ENCODE measurements around the gene NMNAT3. TPM values are rescaled to one million over a fixed set of nuclear protein-coding genes. Genes with fewer than 3 reads are reported as not detected.

NMNAT3 gene
- total RNA-seq, 1 donor from 2014 or later: 2.0 TPM

DNA sequence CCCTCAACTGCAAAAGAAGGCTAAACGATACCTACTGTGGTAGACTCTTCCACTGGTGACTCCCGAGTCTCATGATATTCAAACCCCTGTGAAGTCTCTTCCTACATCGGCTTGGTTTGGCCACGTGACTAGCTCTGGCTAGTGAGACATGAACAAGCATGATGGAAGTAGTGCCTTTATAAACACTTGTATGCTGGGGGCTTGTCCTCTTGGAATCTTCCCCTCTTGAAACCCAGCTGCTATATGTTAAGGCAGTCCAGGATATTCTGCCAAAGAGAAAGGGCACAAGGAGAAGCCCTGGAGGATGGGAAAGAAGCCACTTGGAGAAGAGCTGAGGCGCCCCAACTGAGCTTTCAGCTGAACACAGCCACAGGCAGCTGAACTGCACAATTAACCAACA lies 154.6 kb downstream of the NMNAT3 start:
- H3K27ac Mint-ChIP-seq (ENCODE audit: unreplicated experiment): no peak overlapping the region
- no peaks in the 10 kb centered on the region for H3K27me3 Mint-ChIP-seq (ENCODE audit: low read depth)
- no peak overlapping the region for H3K4me3 Mint-ChIP-seq (ENCODE audit: unreplicated experiment)
- H3K9me3 Mint-ChIP-seq (ENCODE audit: low read depth): no peaks in the 10 kb centered on the region
- DNase-seq (ENCODE audit: low spot score): no peak
- TF ChIP-seq, protein P1, sequence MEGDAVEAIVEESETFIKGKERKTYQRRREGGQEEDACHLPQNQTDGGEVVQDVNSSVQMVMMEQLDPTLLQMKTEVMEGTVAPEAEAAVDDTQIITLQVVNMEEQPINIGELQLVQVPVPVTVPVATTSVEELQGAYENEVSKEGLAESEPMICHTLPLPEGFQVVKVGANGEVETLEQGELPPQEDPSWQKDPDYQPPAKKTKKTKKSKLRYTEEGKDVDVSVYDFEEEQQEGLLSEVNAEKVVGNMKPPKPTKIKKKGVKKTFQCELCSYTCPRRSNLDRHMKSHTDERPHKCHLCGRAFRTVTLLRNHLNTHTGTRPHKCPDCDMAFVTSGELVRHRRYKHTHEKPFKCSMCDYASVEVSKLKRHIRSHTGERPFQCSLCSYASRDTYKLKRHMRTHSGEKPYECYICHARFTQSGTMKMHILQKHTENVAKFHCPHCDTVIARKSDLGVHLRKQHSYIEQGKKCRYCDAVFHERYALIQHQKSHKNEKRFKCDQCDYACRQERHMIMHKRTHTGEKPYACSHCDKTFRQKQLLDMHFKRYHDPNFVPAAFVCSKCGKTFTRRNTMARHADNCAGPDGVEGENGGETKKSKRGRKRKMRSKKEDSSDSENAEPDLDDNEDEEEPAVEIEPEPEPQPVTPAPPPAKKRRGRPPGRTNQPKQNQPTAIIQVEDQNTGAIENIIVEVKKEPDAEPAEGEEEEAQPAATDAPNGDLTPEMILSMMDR (IDR thresholded peaks at IDR 0.05): no peak
- peaks cover 4% of the 10 kb centered on the region for H3K36me3 Mint-ChIP-seq (ENCODE audit: low read depth)
- H3K4me1 Mint-ChIP-seq (ENCODE audit: low read depth): no peaks in the 10 kb centered on the region

DNA sequence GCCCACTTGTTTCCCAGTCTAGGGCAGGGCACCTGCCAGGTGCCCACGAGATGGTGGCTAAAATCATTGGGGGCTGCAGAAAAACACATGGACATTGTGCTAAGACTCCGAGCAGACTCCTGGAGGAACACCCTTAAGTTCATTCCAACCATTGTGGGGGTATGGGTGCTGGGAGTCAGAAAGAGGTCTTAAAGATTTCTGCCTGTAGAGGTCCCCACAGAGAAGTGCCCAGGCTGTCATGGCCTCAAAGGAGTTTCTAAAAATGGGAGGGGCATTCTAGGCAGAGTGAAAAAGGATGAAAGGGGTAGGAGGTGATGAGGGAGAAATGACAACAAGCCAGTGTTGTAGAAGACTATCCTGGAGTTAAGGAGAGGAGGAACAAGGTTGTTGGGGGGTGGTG lies 155.4 kb downstream of the NMNAT3 start:
- Mint-ChIP-seq H3K27ac (ENCODE audit: unreplicated experiment) (no peak overlapping the region), H3K4me3 (ENCODE audit: unreplicated experiment) (no peak overlapping the region), H3K36me3 (ENCODE audit: low read depth) (peaks cover 4% of the 10 kb centered on the region), H3K4me1 (ENCODE audit: low read depth) (no peaks in the 10 kb centered on the region), H3K27me3 (ENCODE audit: low read depth) (no peaks in the 10 kb centered on the region), H3K9me3 (ENCODE audit: low read depth) (no peaks in the 10 kb centered on the region)
- TF ChIP-seq, protein P1 (IDR thresholded peaks at IDR 0.05): peak; percentile 9
- no peak for DNase-seq (ENCODE audit: low spot score)

GRCh38 chr3:139521816-139522215 lies 156.0 kb downstream of the NMNAT3 start:
- H3K27ac Mint-ChIP-seq (ENCODE audit: unreplicated experiment): no peak overlapping the region
- no peaks in the 10 kb centered on the region for H3K9me3 Mint-ChIP-seq (ENCODE audit: low read depth)
- no peaks in the 10 kb centered on the region for H3K4me1 Mint-ChIP-seq (ENCODE audit: low read depth)
- no peaks in the 10 kb centered on the region for H3K27me3 Mint-ChIP-seq (ENCODE audit: low read depth)
- H3K36me3 Mint-ChIP-seq (ENCODE audit: low read depth): peaks cover 6% of the 10 kb centered on the region
- DNase-seq (ENCODE audit: low spot score): no peak
- TF ChIP-seq, protein P1 (IDR thresholded peaks at IDR 0.05): no peak
- no peak overlapping the region for H3K4me3 Mint-ChIP-seq (ENCODE audit: unreplicated experiment)

- no peak for DNase-seq (ENCODE audit: low spot score)
- H3K27me3 Mint-ChIP-seq (ENCODE audit: low read depth): no peaks in the 10 kb centered on the region
- H3K4me3 Mint-ChIP-seq (ENCODE audit: unreplicated experiment): no peak overlapping the region
- H3K36me3 Mint-ChIP-seq (ENCODE audit: low read depth): peaks cover 5% of the 10 kb centered on the region
- TF ChIP-seq, protein P1 (IDR thresholded peaks at IDR 0.05): no peak
- H3K27ac Mint-ChIP-seq (ENCODE audit: unreplicated experiment): no peak overlapping the region
- H3K4me1 Mint-ChIP-seq (ENCODE audit: low read depth): no peaks in the 10 kb centered on the region
- no peaks in the 10 kb centered on the region for H3K9me3 Mint-ChIP-seq (ENCODE audit: low read depth)
Observed at GRCh38 chr3:139521144-139521543, 156.6 kb downstream of the NMNAT3 start.

GRCh38 chr3:139519998-139520737 lies 157.6 kb downstream of the NMNAT3 start:
- H3K27ac Mint-ChIP-seq (ENCODE audit: unreplicated experiment): no peak overlapping the region
- TF ChIP-seq, protein P1 (IDR thresholded peaks at IDR 0.05): peak; percentile 51
- no peaks in the 10 kb centered on the region for H3K4me1 Mint-ChIP-seq (ENCODE audit: low read depth)
- H3K27me3 Mint-ChIP-seq (ENCODE audit: low read depth): no peaks in the 10 kb centered on the region
- peaks cover 3% of the 10 kb centered on the region for H3K36me3 Mint-ChIP-seq (ENCODE audit: low read depth)
- no peaks in the 10 kb centered on the region for H3K9me3 Mint-ChIP-seq (ENCODE audit: low read depth)
- DNase-seq (ENCODE audit: low spot score): no peak
- H3K4me3 Mint-ChIP-seq (ENCODE audit: unreplicated experiment): no peak overlapping the region

Measured in chondrocyte (in vitro differentiated cells).